Vagina (tissue), 2 donors: ENCODE measurements around the gene MAGOHB. TPM values are rescaled to one million over a fixed set of nuclear protein-coding genes. Genes with fewer than 3 reads are reported as not detected.

Source experiments
- DNase-seq, 2 donors: peaks; one replicate each; pipeline ENCODE4 v3.0.0-alpha.2; 2017; ENCODE audit errors: extremely low spot score in 2 of 2
- H3K27ac ChIP-seq: fragments of 200-600 bp; sonication (generic); one replicate; pipeline ENCODE4 v1.5.1; 2019
- H3K27me3 ChIP-seq: fragments of 200-600 bp; sonication (generic); one replicate; pipeline ENCODE4 v1.5.1; 2019
- H3K36me3 ChIP-seq, 2 donors: fragments of 200-600 bp; sonication (generic); one replicate each; pipeline ENCODE4 v1.5.1; 2017 to 2019
- H3K4me1 ChIP-seq: fragments of 200-600 bp; sonication (generic); one replicate; pipeline ENCODE4 v1.5.1; 2019
- H3K4me3 ChIP-seq, 2 donors: fragments of 200-600 bp; sonication (generic); 1 replicate in 1 of 2; 2 replicates in 1 of 2; pipeline ENCODE4 v1.5.1; 2016 to 2019
- H3K9me3 ChIP-seq: fragments of 200-600 bp; sonication (generic); one replicate; pipeline ENCODE4 v1.5.1; 2019
- CTCF ChIP-seq, 3 experiments: fragments of 450-650 bp in 2 of 3; fragments of 200-600 bp in 1 of 3; sonication (generic) in 1 of 3; IDR thresholded peaks; one replicate each; pipeline ENCODE4 v1.5.1; 2017 to 2019; ENCODE audit warnings: antibody characterized with exemption in 3 of 3, mild to moderate bottlenecking in 2 of 3, moderate library complexity in 2 of 3
- POLR2A ChIP-seq, 2 donors: fragments of 450-650 bp; IDR thresholded peaks; one replicate each; pipeline ENCODE4 v1.6.1; 2017; ENCODE audit warnings: antibody characterized with exemption in 2 of 2, mild to moderate bottlenecking in 2 of 2, moderate library complexity in 2 of 2
- POLR2AphosphoS5 ChIP-seq, 2 donors: sonication (generic); formaldehyde crosslinking; IDR thresholded peaks; one replicate each; pipeline ENCODE4 v1.9.0; 2017; ENCODE audit warnings: antibody characterized with exemption in 2 of 2, mild to moderate bottlenecking in 2 of 2, low read depth in 1 of 2; ENCODE audit not compliant: insufficient read depth in 1 of 2
- intact Hi-C: fragments of 100-400 bp; cut with DNase I; formaldehyde crosslinking; loops from one replicate; pipeline ENCODE4 v1.15.1; 2023
- total RNA-seq: library from RNA; depleted of rRNA; stranded (reverse); fragments of >200 nt; gene quantifications from one replicate; pipeline ENCODE4 v1.2.3, GENCODE V29; 2016

Gene MAGOHB
- total RNA-seq, 1 donor from 2014 or later = 7.9 TPM

DNA sequence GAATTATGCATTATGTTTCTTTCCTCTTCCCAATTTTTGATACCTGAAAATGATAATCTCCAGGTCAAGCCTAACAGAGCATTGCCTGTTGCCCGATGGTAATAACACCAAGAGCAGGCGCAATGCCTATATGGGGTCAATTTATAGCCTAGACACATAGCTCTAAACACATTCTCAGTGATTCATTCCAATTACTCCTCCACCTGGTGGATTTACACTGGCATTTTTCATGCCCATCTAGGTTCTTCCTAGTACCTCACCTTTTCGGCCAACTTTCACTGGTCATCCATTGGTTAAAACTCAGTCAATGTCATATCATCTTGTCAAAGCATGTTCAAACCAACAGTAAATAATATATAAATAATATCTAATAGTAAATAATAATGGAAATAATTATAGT, 54.6 kb downstream of the MAGOHB start:
- no peak overlapping the region for H3K27ac ChIP-seq
- H3K27me3 ChIP-seq = no peaks in the 10 kb centered on the region
- H3K4me3 ChIP-seq = no peak overlapping the region
- H3K4me1 ChIP-seq = no peaks in the 10 kb centered on the region
- DNase-seq = no peak
- H3K9me3 ChIP-seq = no peaks in the 10 kb centered on the region
- H3K36me3 ChIP-seq = no peaks in the 10 kb centered on the region
- intact Hi-C loops = no loop called here
- TF ChIP-seq POLR2AphosphoS5 (IDR thresholded peaks at IDR 0.05; ENCODE audit: insufficient read depth in 1 of 2, low read depth in 1 of 2) (no peak), CTCF (IDR thresholded peaks at IDR 0.05) (no peak), POLR2A (IDR thresholded peaks at IDR 0.05) (no peak)

- H3K4me1 ChIP-seq = no peaks in the 10 kb centered on the region
- DNase-seq = no peak
- TF ChIP-seq POLR2A (IDR thresholded peaks at IDR 0.05) (no peak), POLR2AphosphoS5 (IDR thresholded peaks at IDR 0.05; ENCODE audit: insufficient read depth in 1 of 2, low read depth in 1 of 2) (no peak), CTCF (IDR thresholded peaks at IDR 0.05) (no peak)
Observed at GRCh38 chr12:10558301-10558700, 55.1 kb downstream of the MAGOHB start.

DNA sequence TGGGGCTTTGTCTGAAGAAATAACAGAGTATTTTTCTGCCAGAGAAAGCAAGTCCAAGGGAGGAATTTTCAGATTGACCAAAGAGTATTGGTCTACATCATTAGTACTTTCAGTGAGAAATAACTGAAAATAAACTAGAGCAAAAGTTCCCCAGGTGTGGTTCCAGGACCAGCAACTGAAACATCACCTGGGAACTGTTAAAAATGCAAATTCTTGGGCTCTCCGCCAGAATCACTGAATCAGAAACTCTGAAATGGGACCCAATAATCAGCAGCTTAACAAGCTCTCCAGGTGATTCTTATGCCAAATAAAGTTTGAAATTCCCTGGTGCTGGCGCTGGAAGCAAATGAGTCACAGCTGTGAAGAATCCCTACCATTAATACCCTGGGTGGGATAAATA, 55.6 kb downstream of the MAGOHB start:
- Histone ChIP-seq H3K4me1 (no peaks in the 10 kb centered on the region), H3K27me3 (no peaks in the 10 kb centered on the region), H3K9me3 (no peaks in the 10 kb centered on the region), H3K4me3 (no peak overlapping the region), H3K27ac (no peak overlapping the region), H3K36me3 (no peaks in the 10 kb centered on the region)
- DNase-seq = no peak
- TF ChIP-seq POLR2A (IDR thresholded peaks at IDR 0.05) = no peak
- intact Hi-C loops = no loop called here

More at GRCh38 chr12:10558301-10558700, 55.1 kb downstream of the MAGOHB start:
- H3K36me3 ChIP-seq = no peaks in the 10 kb centered on the region
- H3K27me3 ChIP-seq = no peaks in the 10 kb centered on the region
- no peak overlapping the region for H3K4me3 ChIP-seq
- no peaks in the 10 kb centered on the region for H3K9me3 ChIP-seq
- intact Hi-C loops = no loop called here
- H3K27ac ChIP-seq = no peak overlapping the region

DNA sequence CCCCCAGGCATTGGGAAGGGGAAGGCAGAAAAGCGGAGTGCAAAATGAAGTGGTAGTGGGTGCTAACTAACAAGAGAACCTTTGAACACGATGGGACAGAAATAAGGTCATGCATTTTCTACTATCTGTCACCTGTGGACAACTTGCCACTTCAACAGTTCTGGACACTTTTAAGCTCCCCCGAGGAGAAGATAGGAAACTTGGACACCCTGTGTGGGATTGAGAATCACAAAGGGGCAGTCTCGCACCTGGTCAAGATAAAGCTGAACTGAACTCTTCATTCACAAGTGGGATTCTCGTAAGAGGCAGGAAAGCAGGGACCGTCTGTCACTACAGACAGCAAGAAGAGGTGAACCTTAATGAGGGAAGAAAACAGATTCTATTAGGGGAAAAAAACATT, 56.1 kb downstream of the MAGOHB start:
- no peaks in the 10 kb centered on the region for H3K4me1 ChIP-seq
- TF ChIP-seq CTCF (IDR thresholded peaks at IDR 0.05) = no peak
- TF ChIP-seq POLR2AphosphoS5 (IDR thresholded peaks at IDR 0.05; ENCODE audit: insufficient read depth in 1 of 2, low read depth in 1 of 2) = no peak
- TF ChIP-seq POLR2A (IDR thresholded peaks at IDR 0.05) = no peak
- no peaks in the 10 kb centered on the region for H3K9me3 ChIP-seq
- intact Hi-C loops = no loop called here
- DNase-seq = no peak
- no peak overlapping the region for H3K27ac ChIP-seq
- H3K4me3 ChIP-seq = no peak overlapping the region
- H3K36me3 ChIP-seq = no peaks in the 10 kb centered on the region
- no peaks in the 10 kb centered on the region for H3K27me3 ChIP-seq

- Histone ChIP-seq H3K36me3 (no peaks in the 10 kb centered on the region), H3K4me1 (no peaks in the 10 kb centered on the region), H3K27me3 (no peaks in the 10 kb centered on the region), H3K9me3 (no peaks in the 10 kb centered on the region), H3K4me3 (no peak overlapping the region), H3K27ac (no peak overlapping the region)
- TF ChIP-seq CTCF (IDR thresholded peaks at IDR 0.05) (no peak), POLR2A (IDR thresholded peaks at IDR 0.05) (no peak), POLR2AphosphoS5 (IDR thresholded peaks at IDR 0.05; ENCODE audit: insufficient read depth in 1 of 2, low read depth in 1 of 2) (no peak)
- intact Hi-C loops = no loop called here
- no peak for DNase-seq
Observed at GRCh38 chr12:10554756-10555481, 58.5 kb downstream of the MAGOHB start.
